D341Med (cell line): ENCODE data around the gene OCEL1.

ENCODE experiments used
- DNase-seq: peaks from one replicate; pipeline ENCODE4 v3.0.0; 2012; ENCODE audit warnings: low spot score

The OCEL1 gene

GRCh38 chr19:17210296-17210695 lies 15.7 kb upstream of the OCEL1 start:
- DNase-seq: no peak

DNA sequence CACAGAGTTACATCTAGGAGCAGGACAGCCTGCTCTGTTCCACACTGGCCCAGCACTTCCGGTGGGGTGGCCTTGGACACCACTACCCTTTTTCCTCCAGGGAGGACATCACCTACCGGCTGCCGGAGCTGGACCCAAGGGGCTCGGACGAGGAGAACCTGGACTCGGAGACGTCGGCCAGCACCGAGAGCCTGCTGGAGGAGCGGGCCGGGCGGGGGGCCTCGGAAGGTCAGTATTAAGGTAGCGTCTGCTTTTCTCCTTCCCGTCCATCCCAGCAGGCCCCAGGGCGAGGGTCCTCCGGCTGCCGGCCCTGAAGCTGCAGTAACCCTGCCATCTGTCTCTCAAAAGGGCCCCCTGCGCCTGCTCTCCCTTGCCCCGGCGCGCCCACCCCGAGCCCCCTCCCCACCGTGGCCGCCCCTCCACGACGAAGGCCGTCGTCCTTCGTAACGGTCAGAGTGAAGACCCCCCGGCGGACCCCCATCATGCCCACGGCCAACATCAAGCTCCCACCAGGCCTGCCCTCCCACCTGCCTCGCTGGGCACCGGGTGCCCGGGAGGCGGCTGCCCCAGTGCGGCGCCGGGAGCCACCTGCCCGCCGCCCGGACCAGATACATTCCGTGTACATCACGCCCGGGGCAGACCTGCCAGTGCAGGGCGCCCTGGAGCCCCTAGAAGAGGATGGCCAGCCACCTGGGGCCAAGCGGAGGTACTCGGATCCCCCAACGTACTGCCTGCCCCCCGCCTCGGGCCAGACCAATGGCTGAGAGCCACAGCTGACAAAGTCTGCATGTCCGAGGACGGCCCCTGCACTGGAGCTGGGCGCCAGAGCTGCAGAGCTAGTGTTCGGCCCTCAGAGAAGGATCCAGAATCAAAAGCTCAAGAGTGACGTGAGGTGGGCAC lies 14.2 kb upstream of the OCEL1 start:
- no peak for DNase-seq

DNA sequence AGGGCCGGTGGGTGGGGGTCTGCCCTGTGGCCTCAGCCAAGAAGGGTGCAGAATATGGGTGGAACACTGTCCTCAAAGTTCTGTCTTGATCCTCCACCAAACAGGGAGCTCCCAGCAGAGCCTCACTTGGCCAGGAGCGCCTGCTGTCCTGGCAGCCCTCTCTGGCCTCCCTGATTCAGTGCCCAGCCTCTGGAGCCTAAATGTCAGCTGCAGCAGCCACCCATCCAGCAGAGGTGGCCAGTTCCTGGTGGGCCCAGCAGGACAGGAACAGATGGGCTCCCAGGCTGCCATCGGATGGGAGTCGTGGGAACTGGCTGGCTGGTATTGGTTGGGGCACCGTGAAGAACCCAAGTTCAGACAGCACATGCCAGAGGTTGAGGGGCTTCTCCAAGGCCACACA lies 12.7 kb upstream of the OCEL1 start:
- no peak for DNase-seq

GRCh38 chr19:17214508-17215126 lies 11.4 kb upstream of the OCEL1 start:
- DNase-seq: no peak

DNA sequence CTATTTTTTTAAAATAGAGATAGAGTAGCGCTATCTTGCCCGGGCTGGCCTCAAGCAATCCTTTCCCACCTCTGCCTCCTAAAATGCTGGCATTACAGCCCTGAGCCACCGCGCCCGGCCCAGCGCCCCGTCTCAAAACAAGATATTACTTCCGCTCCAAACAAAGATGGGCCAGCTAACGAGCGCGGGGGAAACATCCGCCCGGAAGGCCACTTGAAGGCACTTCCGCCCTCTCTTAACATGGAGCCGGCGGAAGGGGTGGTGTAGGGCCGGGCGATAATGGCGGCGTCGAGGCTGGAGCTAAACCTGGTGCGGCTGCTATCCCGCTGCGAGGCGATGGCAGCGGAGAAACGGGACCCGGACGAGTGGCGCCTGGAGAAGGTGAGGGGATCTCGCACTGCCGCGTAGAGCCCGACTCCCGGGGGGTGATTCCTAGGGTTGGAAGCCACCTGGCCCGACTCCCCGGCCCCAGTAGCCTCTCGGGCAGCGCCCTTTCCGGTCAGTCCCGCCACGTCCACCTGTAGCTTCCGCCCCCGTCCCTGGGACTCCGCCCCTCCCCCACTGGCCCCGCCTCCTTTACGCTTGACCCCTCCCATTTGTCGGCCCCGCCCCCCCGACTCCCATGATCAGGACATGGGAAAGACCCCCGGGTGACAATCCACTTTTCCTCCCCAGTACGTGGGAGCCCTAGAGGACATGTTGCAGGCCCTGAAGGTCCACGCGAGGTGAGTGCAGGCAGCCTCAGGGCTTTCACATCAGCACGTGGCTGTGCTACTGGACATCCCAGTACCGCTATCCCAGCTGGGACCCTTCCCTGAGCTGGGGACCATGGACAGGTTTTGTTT lies 10.7 kb upstream of the OCEL1 start, which contains the start of gene USE1:
Gene USE1 (plus strand): TSS at position 231 of the 845 bp plus-strand sequence. CDS start 49 bp downstream, at position 280.
- peak; percentile 92 for DNase-seq

DNA sequence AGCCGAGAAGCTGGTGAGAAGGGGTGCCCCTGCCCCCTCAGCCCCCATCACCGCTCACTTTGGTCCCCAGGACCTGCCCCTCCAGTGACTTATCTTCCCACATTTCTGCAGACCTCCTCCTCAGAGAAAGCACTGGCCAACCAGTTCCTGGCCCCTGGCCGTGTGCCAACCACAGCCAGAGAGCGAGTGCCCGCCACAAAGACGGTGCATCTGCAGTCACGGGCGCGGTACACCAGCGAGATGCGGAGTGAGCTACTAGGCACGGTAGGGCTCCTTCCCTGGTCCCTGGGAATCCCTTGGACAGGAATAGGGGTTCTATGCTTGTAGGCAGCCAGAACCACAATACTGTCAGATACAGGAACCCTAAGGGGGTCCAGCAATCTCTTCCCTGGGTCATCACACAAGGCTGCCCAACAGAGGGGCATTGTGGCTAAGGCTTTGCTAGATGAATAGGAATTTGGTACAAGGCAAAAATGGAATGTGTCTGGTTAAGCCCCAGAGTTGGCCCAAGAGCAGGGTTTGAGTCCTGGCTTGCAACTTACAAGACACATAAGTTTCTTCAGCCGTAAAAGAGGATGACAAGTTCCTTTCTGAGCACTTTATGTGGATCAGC lies 9.9 kb upstream of the OCEL1 start:
- DNase-seq: no peak

GRCh38 chr19:17219286-17219685 lies 6.7 kb upstream of the OCEL1 start:
- DNase-seq: no peak

GRCh38 chr19:17220207-17220758 lies 5.7 kb upstream of the OCEL1 start:
- no peak for DNase-seq

DNA sequence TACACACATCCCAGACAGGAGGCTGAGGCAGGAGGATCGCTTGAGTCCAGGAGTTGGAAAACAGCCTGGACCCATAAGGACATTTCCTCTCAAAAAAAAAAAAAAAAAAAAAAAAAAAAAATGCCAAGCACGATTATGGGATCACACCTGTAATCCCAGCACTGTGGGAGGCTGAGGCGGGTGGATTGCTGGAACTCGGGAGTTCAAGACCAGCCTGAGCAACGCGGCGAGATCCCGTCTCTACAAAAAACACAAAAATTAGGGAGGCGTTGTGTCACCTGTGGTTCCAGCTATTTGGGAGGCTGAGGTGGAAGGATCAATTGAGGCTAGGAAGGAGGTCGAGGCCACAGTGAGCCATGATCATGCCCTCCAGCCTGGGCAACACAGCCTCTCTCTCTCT lies 973 bp upstream of the OCEL1 start:
- DNase-seq: no peak

- DNase-seq: no peak
These were observed 1.9 kb downstream of the OCEL1 start for GRCh38 chr19:17227798-17228367.

DNA sequence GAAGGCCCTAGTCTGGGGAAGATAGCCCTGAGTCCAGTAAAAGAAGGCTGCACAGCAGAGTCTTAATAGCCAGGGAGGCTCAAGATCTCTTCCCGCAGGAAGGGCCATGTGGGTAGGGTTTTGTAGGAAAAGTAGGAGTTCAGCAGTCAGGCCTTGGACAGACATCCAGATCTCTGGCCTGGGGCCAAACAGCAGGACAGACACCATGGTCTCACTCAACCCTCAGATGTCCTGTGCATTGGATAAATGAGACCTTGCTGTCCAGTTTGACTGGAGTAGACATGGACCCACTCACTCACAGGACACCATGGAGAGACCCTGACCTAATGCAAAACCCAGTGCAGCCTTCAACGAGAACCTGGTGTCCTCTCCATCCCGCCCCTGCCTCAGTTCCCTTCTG lies 3.9 kb downstream of the OCEL1 start:
- no peak for DNase-seq

DNA sequence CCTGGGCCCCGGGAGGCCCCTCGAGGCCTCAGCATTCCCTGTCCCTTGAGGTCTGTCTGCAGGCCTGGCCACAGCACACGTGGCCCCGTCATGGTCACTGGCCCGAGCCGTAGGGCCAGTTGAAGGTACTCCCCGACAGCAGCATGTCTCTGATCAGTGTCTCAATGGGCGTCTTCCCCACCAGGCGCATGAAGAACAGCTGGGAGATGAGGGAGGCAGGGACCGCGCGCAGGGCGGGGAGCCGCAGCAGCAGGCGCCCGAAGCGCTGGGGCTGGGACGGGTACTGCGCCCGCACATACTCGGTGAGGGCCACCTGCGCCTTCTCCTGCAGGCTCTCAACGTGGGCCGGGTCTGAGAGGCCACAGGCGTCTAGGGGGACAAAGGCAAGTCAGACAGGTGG lies 6.2 kb downstream of the OCEL1 start:
- DNase-seq: no peak

DNA sequence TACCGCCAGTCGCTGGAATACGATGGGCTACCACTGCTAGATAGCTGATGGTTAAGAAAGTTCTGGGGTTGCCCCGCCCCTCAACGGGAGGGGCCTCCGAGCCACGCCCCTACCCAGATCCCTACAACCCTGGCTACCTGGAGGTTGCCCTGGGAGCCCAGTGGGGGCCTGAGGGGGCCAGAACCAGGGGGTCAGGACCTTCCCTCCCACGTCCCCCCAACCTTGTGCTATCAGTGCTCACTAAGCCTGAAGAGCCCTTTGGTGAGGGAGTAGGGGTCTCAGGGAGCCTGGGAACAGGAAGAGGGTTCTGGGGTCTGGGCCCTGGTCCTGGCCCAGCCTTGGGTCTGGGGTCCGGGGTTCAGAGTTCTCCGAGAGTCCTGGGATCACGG lies 8.9 kb downstream of the OCEL1 start:
- peak; percentile 74 for DNase-seq

DNA sequence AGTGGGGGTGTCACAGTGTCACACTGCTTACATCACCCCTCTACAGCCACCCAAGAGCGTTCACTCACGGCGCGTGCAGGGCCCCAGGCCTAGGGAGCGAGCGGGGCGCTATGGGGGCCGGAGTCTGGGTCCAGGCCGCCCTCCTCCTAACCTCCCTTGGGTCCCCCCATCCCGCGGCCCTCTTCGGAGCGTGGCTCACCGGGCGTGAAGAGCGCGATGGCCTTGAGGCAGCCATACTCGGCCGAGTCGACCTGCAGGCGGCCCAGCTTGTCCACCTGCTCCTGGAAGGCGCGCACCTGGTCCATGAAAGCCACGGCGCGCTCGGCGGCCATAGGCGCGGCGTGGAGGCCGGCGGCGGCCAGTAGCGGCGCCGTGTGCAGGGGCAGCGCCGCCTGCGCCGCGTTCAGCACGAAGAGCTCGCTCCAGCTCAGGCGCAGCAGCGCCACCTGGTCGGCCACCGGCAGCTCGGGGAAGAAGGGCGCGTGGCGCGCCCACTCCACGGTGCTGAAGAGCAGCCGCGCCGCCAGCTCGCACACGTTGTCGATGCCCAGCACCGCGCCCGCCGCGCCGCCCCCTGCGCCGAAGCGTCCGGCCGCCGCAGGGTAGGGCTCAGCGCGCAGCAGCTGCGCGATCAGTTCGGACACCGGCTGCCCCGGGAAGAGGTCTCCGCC lies 9.4 kb downstream of the OCEL1 start:
- peak; percentile 83 for DNase-seq

DNA sequence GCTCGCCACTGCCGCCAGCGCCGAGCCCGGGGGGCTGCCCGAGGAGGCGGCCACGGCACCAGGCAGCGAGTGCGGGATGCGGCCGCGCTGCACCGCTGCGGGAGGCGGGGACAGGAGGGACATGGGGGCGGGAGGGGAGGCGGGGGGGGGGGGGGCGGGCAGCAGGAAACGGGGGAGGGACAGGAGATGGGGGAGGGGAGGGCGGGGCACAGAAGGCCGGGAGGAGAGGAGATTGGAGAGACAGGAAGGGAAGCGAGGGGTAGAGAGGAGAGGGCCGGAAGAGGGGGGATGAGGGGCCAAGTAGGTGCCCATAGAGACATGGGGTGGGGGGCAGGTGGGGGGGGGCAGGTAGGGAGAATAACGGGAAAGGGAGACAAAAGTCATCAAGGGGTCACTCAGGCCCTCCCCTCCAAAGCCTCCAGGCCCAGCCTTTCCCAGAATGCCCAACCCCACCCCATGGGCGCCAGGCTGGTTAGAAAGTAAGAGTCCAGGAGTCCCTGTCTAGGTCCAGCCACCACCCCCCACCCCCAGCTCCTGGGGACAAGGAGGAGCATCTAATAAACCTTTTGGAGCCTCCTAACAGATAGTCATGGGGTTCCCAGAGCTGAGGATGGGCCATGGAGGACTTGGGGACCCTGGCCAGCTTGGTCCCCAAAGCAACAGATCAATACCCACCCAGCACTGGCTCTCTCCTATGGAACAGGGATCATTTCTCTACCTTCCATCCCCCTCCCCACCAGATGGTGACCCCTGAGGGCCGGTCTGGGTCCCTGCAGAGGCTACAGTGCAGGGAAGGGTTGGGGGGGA lies 10.1 kb downstream of the OCEL1 start:
- peak; percentile 84 for DNase-seq

GRCh38 chr19:17236811-17237543 lies 11.0 kb downstream of the OCEL1 start:
- no peak for DNase-seq

GRCh38 chr19:17237747-17238706 lies 12.0 kb downstream of the OCEL1 start:
- no peak for DNase-seq
